Uterus (tissue), 4 donors: ENCODE data around the gene ZSWIM1. TPM values are rescaled to one million over a fixed set of nuclear protein-coding genes. Genes with fewer than 3 reads are reported as not detected.
"Not testable (repeated sequence)": the region's sequence is repeated elsewhere in the genome, so short reads cannot be mapped to it uniquely, and the experiment has no call there.

Experiments used
- DNase-seq, 2 donors: peaks; one replicate each; pipeline ENCODE4 v3.0.0-alpha.2; 2019 to 2020
- H3K27ac ChIP-seq, 2 donors: fragments of 200-600 bp; sonication (generic); 1 replicate in 1 of 2; 2 replicates in 1 of 2; pipeline ENCODE4 v1.5.1; 2016 to 2018
- H3K27me3 ChIP-seq, 2 donors: fragments of 200-600 bp; sonication (generic); one replicate each; pipeline ENCODE4 v1.5.1; 2018 to 2019; ENCODE audit warnings: control low read depth in 1 of 2
- H3K36me3 ChIP-seq, 2 donors: fragments of 200-600 bp; sonication (generic); one replicate each; pipeline ENCODE4 v1.5.1; 2019; ENCODE audit warnings: control low read depth in 1 of 2
- H3K4me1 ChIP-seq, 2 donors: fragments of 200-600 bp; sonication (generic); one replicate each; pipeline ENCODE4 v1.5.1; 2018 to 2019; ENCODE audit warnings: control low read depth in 1 of 2
- H3K4me3 ChIP-seq, 2 donors: fragments of 200-600 bp; sonication (generic); 1 replicate in 1 of 2; 2 replicates in 1 of 2; pipeline ENCODE4 v1.5.1; 2018 to 2019; ENCODE audit warnings: mild to moderate bottlenecking in 1 of 2
- H3K9me3 ChIP-seq, 2 donors: fragments of 200-600 bp; sonication (generic); one replicate each; pipeline ENCODE4 v1.5.1; 2019; ENCODE audit warnings: control low read depth in 1 of 2
- CTCF ChIP-seq, 4 experiments: fragments of 200-600 bp in 2 of 4; fragments of 450-650 bp in 2 of 4; sonication (generic) in 2 of 4; IDR thresholded peaks; one replicate each; pipeline ENCODE4 v1.5.1; 2016 to 2019; ENCODE audit warnings: antibody characterized with exemption in 4 of 4, mild to moderate bottlenecking in 2 of 4, moderate library complexity in 1 of 4
- POLR2A ChIP-seq, 2 donors: fragments of 450-650 bp; IDR thresholded peaks; one replicate each; pipeline ENCODE4 v1.6.1; 2016; ENCODE audit warnings: antibody characterized with exemption in 2 of 2, mild to moderate bottlenecking in 1 of 2, moderate library complexity in 1 of 2
- intact Hi-C: fragments of 100-400 bp; cut with DNase I; formaldehyde crosslinking; loops from one replicate; pipeline ENCODE4 v1.15.1; 2023; ENCODE audit warnings: low total_unique reads
- total RNA-seq, 4 donors: library from RNA; depleted of rRNA in 3 of 4; stranded (reverse); fragments of >200 nt in 3 of 4; gene quantifications; one replicate each; pipeline versions ENCODE4 v1.1.0 to v1.2.4, GENCODE V29; 2014 to 2023
- donor health status: DM: yes; HTN: yes; CAD: no.

Gene ZSWIM1
- total RNA-seq, 4 donors from 2014 or later, result 0.77 to 12.2 (median 3.3) TPM

- peaks cover 0 to 6% of the 10 kb centered on the region in 2 donors for H3K4me1 ChIP-seq
- H3K36me3 ChIP-seq, result no peaks in the 10 kb centered on the region
- H3K27me3 ChIP-seq, result no peaks in the 10 kb centered on the region
- TF ChIP-seq CTCF (IDR thresholded peaks at IDR 0.05), result no peak
- TF ChIP-seq POLR2A (IDR thresholded peaks at IDR 0.05), result no peak
- no peak overlapping the region for H3K27ac ChIP-seq
- no peak for DNase-seq
- H3K4me3 ChIP-seq, result no peak overlapping the region
- H3K9me3 ChIP-seq, result no peaks in the 10 kb centered on the region
- intact Hi-C loops, result no loop called here
These were observed 46.2 kb downstream of the ZSWIM1 start for GRCh38 chr20:45927071-45927878.

DNA sequence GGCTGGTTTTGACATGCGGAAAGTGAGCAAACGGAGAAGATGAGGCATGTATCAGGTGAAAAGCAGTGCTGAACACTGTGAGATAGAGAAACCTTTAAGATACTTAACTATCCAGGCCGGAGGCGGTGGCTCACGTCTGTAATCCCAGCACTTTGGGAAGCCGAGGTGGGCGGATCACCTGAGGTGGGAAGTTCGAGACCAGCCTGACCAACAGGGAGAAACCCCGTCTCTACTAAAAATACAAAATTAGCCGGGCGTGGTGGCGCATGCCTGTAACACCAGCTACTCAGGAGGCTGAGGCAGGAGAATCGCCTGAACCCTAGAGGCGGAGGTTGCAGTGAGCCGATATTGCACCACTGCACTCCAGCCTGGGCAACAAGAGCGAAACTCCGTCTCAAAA is 50.7 kb downstream of the ZSWIM1 start:
- DNase-seq, H3K36me3 ChIP-seq, intact Hi-C loops, H3K27me3 ChIP-seq, H3K27ac ChIP-seq, H3K4me3 ChIP-seq, H3K4me1 ChIP-seq, H3K9me3 ChIP-seq: not testable (repeated sequence)

- Histone ChIP-seq H3K27ac (peak overlapping the region; percentile 98 to 99), H3K9me3 (no peaks in the 10 kb centered on the region), H3K4me3 (peak overlapping the region; percentile 65 to 77), H3K4me1 (peaks cover 3 to 6% of the 10 kb centered on the region in 2 donors), H3K27me3 (no peaks in the 10 kb centered on the region), H3K36me3 (no peaks in the 10 kb centered on the region)
- intact Hi-C loops, result no loop called here
- peak; percentile 74 to 78 for DNase-seq
- TF ChIP-seq CTCF (IDR thresholded peaks at IDR 0.05), result peak in 3 of 4 experiments; percentile 10 to 29 (median 23)
- TF ChIP-seq POLR2A (IDR thresholded peaks at IDR 0.05), result peak in 1 of 2 donors; percentile 22
These were observed 52.4 kb downstream of the ZSWIM1 start for GRCh38 chr20:45933266-45934045.

DNA sequence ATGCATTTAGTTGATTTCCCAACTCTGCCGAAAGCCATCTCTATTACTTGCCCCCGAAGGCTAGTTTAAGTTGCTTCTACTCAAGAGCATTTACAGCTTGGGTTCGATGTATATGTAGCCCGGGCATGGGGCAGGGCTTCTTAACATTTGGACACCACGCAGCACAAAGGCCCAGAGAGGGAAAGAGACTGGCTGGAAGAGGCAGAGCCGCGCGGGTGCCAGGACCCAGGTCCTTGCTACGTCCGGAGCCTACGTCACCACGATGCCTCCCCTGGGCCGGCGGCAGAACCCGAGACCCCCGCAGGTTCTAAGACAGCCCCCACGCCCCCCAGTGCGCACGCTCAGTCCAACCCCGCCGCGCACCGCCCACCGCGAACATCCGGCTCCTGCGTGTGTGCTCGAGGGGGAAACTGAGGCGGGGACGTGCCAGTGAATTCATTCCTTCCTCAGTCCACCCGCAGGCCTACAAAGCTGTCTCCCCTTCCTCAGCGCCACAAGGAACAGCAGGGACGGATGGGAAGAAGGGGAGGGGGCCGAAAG is 53.1 kb downstream of the ZSWIM1 start:
- peak in 1 of 2 donors; percentile 72 for DNase-seq
- TF ChIP-seq POLR2A (IDR thresholded peaks at IDR 0.05), result no peak
- no peak for TF ChIP-seq CTCF (IDR thresholded peaks at IDR 0.05)
- H3K27me3 ChIP-seq, result no peaks in the 10 kb centered on the region
- intact Hi-C loops, result no loop called here
- H3K27ac ChIP-seq, result peak overlapping the region; percentile 98 to 99
- H3K36me3 ChIP-seq, result no peaks in the 10 kb centered on the region
- peaks cover 3 to 6% of the 10 kb centered on the region in 2 donors for H3K4me1 ChIP-seq
- no peaks in the 10 kb centered on the region for H3K9me3 ChIP-seq
- H3K4me3 ChIP-seq, result peak overlapping the region; percentile 65 to 77

Other genes starting within 250 kb of the ZSWIM1 start
- not detected for gene WFDC9, start 249.9 kb upstream of the ZSWIM1 start, total RNA-seq
- gene WFDC11, start 211.0 kb upstream of the ZSWIM1 start, total RNA-seq, result not detected
- gene WFDC13, start 179.2 kb upstream of the ZSWIM1 start, total RNA-seq, result not detected
- not detected for gene WFDC10B, start 176.2 kb upstream of the ZSWIM1 start, total RNA-seq
- gene SPINT4, start 158.9 kb upstream of the ZSWIM1 start, total RNA-seq, result not detected
- gene WFDC3, start 89.3 kb upstream of the ZSWIM1 start, total RNA-seq, result 1 to 10 TPM in 1 of 4 donors, not detected in 3; 2.0 TPM
- gene DNTTIP1, start 89.3 kb upstream of the ZSWIM1 start, total RNA-seq, result 10 to 100 TPM; 11.2 to 29.8 (median 17.1) TPM
- gene UBE2C, start 68.6 kb upstream of the ZSWIM1 start, total RNA-seq, result 10 to 100 TPM in 1 of 4 donors, not detected in 3; 12.4 TPM
- gene TNNC2, start 53.9 kb upstream of the ZSWIM1 start, total RNA-seq, result 1 to 10 TPM in 1 of 4 donors, under 1 TPM in 1, not detected in 2; 0.59 to 1.3 TPM
- gene SNX21, start 47.4 kb upstream of the ZSWIM1 start, total RNA-seq, result 100 to 1,000 TPM in 1 of 4 donors, 10 to 100 TPM in 3; 56.5 to 145 (median 63.2) TPM
- gene ACOT8, start 23.8 kb upstream of the ZSWIM1 start, total RNA-seq, result 10 to 100 TPM; 17.2 to 31.5 (median 23.5) TPM
- gene ZSWIM3, start 23.6 kb upstream of the ZSWIM1 start, total RNA-seq, result 1 to 10 TPM; 3.1 to 9.2 (median 4.3) TPM
- gene SPATA25, start 6.4 kb downstream of the ZSWIM1 start, total RNA-seq, result 10 to 100 TPM in 1 of 4 donors, 1 to 10 TPM in 3; 2.6 to 16.2 (median 6.0) TPM
- gene NEURL2, start 10.0 kb downstream of the ZSWIM1 start, total RNA-seq, result 10 to 100 TPM in 1 of 4 donors, 1 to 10 TPM in 2, under 1 TPM in 1; 0.29 to 11.5 (median 4.7) TPM
- gene CTSA, start 10.1 kb downstream of the ZSWIM1 start, total RNA-seq, result 10 to 100 TPM; 20.6 to 66.9 (median 32.5) TPM
- 100 to 1,000 TPM in 2 of 4 donors, 10 to 100 TPM in 2; 31.2 to 221 (median 113) TPM for gene PLTP, start 30.9 kb downstream of the ZSWIM1 start, total RNA-seq
- 10 to 100 TPM; 11.0 to 71.0 (median 40.0) TPM for gene PCIF1, start 53.5 kb downstream of the ZSWIM1 start, total RNA-seq
- gene ZNF335, start 91.0 kb downstream of the ZSWIM1 start, total RNA-seq, result 10 to 100 TPM; 14.9 to 40.0 (median 29.0) TPM
- gene MMP9, start 127.7 kb downstream of the ZSWIM1 start, total RNA-seq, result under 1 TPM in 2 of 4 donors, not detected in 2; 0.24 to 0.35 TPM
- gene SLC12A5, start 148.0 kb downstream of the ZSWIM1 start, total RNA-seq, result under 1 TPM in 1 of 4 donors, not detected in 3; 0.35 TPM
- gene NCOA5, start 208.7 kb downstream of the ZSWIM1 start, total RNA-seq, result 10 to 100 TPM in 3 of 4 donors, 1 to 10 TPM in 1; 8.2 to 37.8 (median 29.5) TPM
- 10 to 100 TPM in 3 of 4 donors, 1 to 10 TPM in 1; 2.6 to 36.5 (median 23.5) TPM for gene CD40, start 237.1 kb downstream of the ZSWIM1 start, total RNA-seq